ENCODE results near the gene MMD. TPM values are rescaled to one million over a fixed set of nuclear protein-coding genes. Genes with fewer than 3 reads are reported as not detected.

MMD gene
- total RNA-seq, 1 experiment from 2014 or later, result 19.2 TPM

GRCh38 chr17:55456307-55457240 is 34.9 kb upstream of the MMD start:
- Mint-ChIP-seq H3K4me1 (ENCODE audit: low read depth, unreplicated experiment) (peaks cover 29% of the 10 kb centered on the region), H3K9me3 (ENCODE audit: low read depth, unreplicated experiment) (no peaks in the 10 kb centered on the region), H3K4me3 (ENCODE audit: low read depth, unreplicated experiment) (no peak overlapping the region), H3K27ac (ENCODE audit: unreplicated experiment) (no peak overlapping the region), H3K36me3 (ENCODE audit: insufficient read depth, unreplicated experiment) (peaks cover 5% of the 10 kb centered on the region), H3K27me3 (ENCODE audit: unreplicated experiment) (no peaks in the 10 kb centered on the region)
- BruUV-seq (replicated peaks), result no TSS peak
- intact Hi-C loops (cut with micrococcal nuclease; ENCODE audit: unreplicated experiment), result no loop called here
- TF ChIP-seq CTCF (IDR thresholded peaks at IDR 0.05; ENCODE audit: unreplicated experiment), result no peak
- CTCF ChIA-PET, result interaction anchor here (0.7 kb wide), 1 partner anchor 56 kb away, joined by 6 read pairs; no protein-coding TSS in a partner anchor
- DNase-seq, result no peak

- Mint-ChIP-seq H3K27ac (ENCODE audit: unreplicated experiment) (no peak overlapping the region), H3K27me3 (ENCODE audit: unreplicated experiment) (no peaks in the 10 kb centered on the region), H3K4me3 (ENCODE audit: low read depth, unreplicated experiment) (no peak overlapping the region), H3K9me3 (ENCODE audit: low read depth, unreplicated experiment) (no peaks in the 10 kb centered on the region), H3K4me1 (ENCODE audit: low read depth, unreplicated experiment) (peaks cover 37% of the 10 kb centered on the region), H3K36me3 (ENCODE audit: insufficient read depth, unreplicated experiment) (peaks cover 5% of the 10 kb centered on the region)
- TF ChIP-seq CTCF (IDR thresholded peaks at IDR 0.05; ENCODE audit: unreplicated experiment), result no peak
- CTCF ChIA-PET, result interaction anchor here (0.5 kb wide), 1 partner anchor 1178 kb away, joined by 3 read pairs; no protein-coding TSS in a partner anchor
- intact Hi-C loops (cut with micrococcal nuclease; ENCODE audit: unreplicated experiment), result no loop called here
- DNase-seq, result no peak
- BruUV-seq (replicated peaks), result no TSS peak
Observed at GRCh38 chr17:55454906-55455474, 33.4 kb upstream of the MMD start.

GRCh38 chr17:55453839-55454557 is 32.4 kb upstream of the MMD start:
- Mint-ChIP-seq H3K4me3 (ENCODE audit: low read depth, unreplicated experiment) (no peak overlapping the region), H3K9me3 (ENCODE audit: low read depth, unreplicated experiment) (no peaks in the 10 kb centered on the region), H3K27ac (ENCODE audit: unreplicated experiment) (no peak overlapping the region), H3K36me3 (ENCODE audit: insufficient read depth, unreplicated experiment) (peaks cover 5% of the 10 kb centered on the region), H3K27me3 (ENCODE audit: unreplicated experiment) (no peaks in the 10 kb centered on the region), H3K4me1 (ENCODE audit: low read depth, unreplicated experiment) (peaks cover 42% of the 10 kb centered on the region)
- intact Hi-C loops (cut with micrococcal nuclease; ENCODE audit: unreplicated experiment), result no loop called here
- CTCF ChIA-PET, result interaction anchor here (0.5 kb wide), 1 partner anchor 1177 kb away, joined by 3 read pairs; no protein-coding TSS in a partner anchor
- BruUV-seq (replicated peaks), result no TSS peak
- DNase-seq, result no peak
- no peak for TF ChIP-seq CTCF (IDR thresholded peaks at IDR 0.05; ENCODE audit: unreplicated experiment)

GRCh38 chr17:55452139-55452790 is 30.6 kb upstream of the MMD start:
- Mint-ChIP-seq H3K4me1 (ENCODE audit: low read depth, unreplicated experiment) (peaks cover 42% of the 10 kb centered on the region), H3K4me3 (ENCODE audit: low read depth, unreplicated experiment) (no peak overlapping the region), H3K9me3 (ENCODE audit: low read depth, unreplicated experiment) (no peaks in the 10 kb centered on the region), H3K27me3 (ENCODE audit: unreplicated experiment) (no peaks in the 10 kb centered on the region), H3K27ac (ENCODE audit: unreplicated experiment) (no peak overlapping the region), H3K36me3 (ENCODE audit: insufficient read depth, unreplicated experiment) (peaks cover 5% of the 10 kb centered on the region)
- DNase-seq, result peak; percentile 15
- intact Hi-C loops (cut with micrococcal nuclease; ENCODE audit: unreplicated experiment), result no loop called here
- CTCF ChIA-PET, result interaction anchor here (0.9 kb wide), 1 partner anchor 19 kb away, joined by 3 read pairs; no protein-coding TSS in a partner anchor
- TF ChIP-seq CTCF (IDR thresholded peaks at IDR 0.05; ENCODE audit: unreplicated experiment), result no peak
- BruUV-seq (replicated peaks), result no TSS peak
